ENCODE measurements around the gene CCDC158. TPM values are rescaled to one million over a fixed set of nuclear protein-coding genes. Genes with fewer than 3 reads are reported as not detected.

The CCDC158 gene
- total and polyA plus RNA-seq, 2 of the 4 experiments (the other 2 are of a cell fraction): not detected

- Histone ChIP-seq H3K27me3 (ENCODE audit: control insufficient read depth, insufficient read depth, low read length) (peaks cover 6% of the 10 kb centered on the region), H3K9me3 (ENCODE audit: control insufficient read depth, insufficient read depth, low read length) (no peaks in the 10 kb centered on the region), H3K79me1 (ENCODE audit: low read depth in 1 of 2, low read length in 2 of 2) (no peaks in the 10 kb centered on the region), H2BK120ac (ENCODE audit: low read depth, low read length) (no peak overlapping the region), H3K4me3 (ENCODE audit: insufficient read depth, low read depth, low read length) (no peak overlapping the region), H3K18ac (ENCODE audit: low read depth, low read length) (no peak overlapping the region), H4K20me1 (ENCODE audit: insufficient read depth, low read length) (no peaks in the 10 kb centered on the region), H3K9ac (ENCODE audit: low read depth, low read length) (no peak overlapping the region), H2AFZ (replicated peaks; ENCODE audit: low read length, poor library complexity) (no peak overlapping the region), H4K5ac (ENCODE audit: low read depth, low read length) (no peak overlapping the region), H3K14ac (replicated peaks; ENCODE audit: low read depth, low read length) (no peak overlapping the region), H3K4me1 (ENCODE audit: control insufficient read depth, insufficient read depth, low read length) (no peaks in the 10 kb centered on the region), H2BK15ac (ENCODE audit: low read depth, low read length) (no peak overlapping the region), H3K36me3 (ENCODE audit: control insufficient read depth, insufficient read depth, low read length) (no peaks in the 10 kb centered on the region), H2AK9ac (replicated peaks; ENCODE audit: low read depth, low read length, poor library complexity) (no peak overlapping the region), H4K8ac (ENCODE audit: low read depth in 2 of 2, low read length in 2 of 2) (no peak overlapping the region), H2BK20ac (ENCODE audit: low read depth, low read length) (no peak overlapping the region), H2BK5ac (ENCODE audit: low read depth, low read length, poor library complexity, severe bottlenecking) (no peak overlapping the region), H3K4me2 (ENCODE audit: low read depth, low read length) (no peak overlapping the region), H3K9me1 (ENCODE audit: insufficient read depth, low read length) (no peaks in the 10 kb centered on the region), H3K23ac (ENCODE audit: low read depth, low read length) (no peak overlapping the region), H3K27ac (ENCODE audit: insufficient read depth, low read length) (no peak overlapping the region), H3K56ac (ENCODE audit: extremely low read depth, insufficient read depth, low read length) (no peak overlapping the region), H3K4ac (ENCODE audit: low read depth, low read length) (no peak overlapping the region), H4K91ac (ENCODE audit: insufficient read depth, low read depth, low read length) (no peak overlapping the region), H2AK5ac (ENCODE audit: low read depth, low read length) (no peak overlapping the region)
- ChIA-PET POLR2A (ENCODE audit: unreplicated experiment) (no interaction called here), CTCF (no interaction called here)
- no peak for TF ChIP-seq MAZ (IDR thresholded peaks at IDR 0.05; ENCODE audit: borderline replicate concordance, low read depth, low read length)
- no peak for TF ChIP-seq CHD1 (IDR thresholded peaks at IDR 0.05; ENCODE audit: low read depth, low read length)
- no CpG with 5 or more reads among the region's 2 CpGs for WGBS, 2 experiments (ENCODE audit: extremely low coverage in 2 of 2, insufficient read length in 1 of 2)
- DNase-seq (peak; percentile 42), ATAC-seq (ENCODE audit: low read depth) (peak; percentile 92)
- in situ Hi-C loops (cut with MboI; ENCODE audit: low sequenced_read_pairs) (no loop called here), dilution Hi-C loops (cut with HindIII; ENCODE audit: low sequenced_read_pairs, unreplicated experiment) (no loop called here), intact Hi-C loops (cut with micrococcal nuclease) (no loop called here)
- no TSS peak for BruUV-seq (replicated peaks)
These were observed 81.6 kb downstream of the CCDC158 start for GRCh38 chr4:76339364-76339763.
